IMR-90 (cell line): Measurements from ENCODE around the gene RPN1. TPM values are rescaled to one million over a fixed set of nuclear protein-coding genes. Genes with fewer than 3 reads are reported as not detected.
A peak's percentile ranks its signal among the peaks of the same experiment; 100 is the strongest.

ENCODE experiments used
- ATAC-seq: fragments of 200-7000 bp; cut with Tn5 transposase; 2 replicates; pipeline ENCODE4 v1.9.1; 2020; ENCODE audit warnings: low read depth, mild to moderate bottlenecking, moderate library complexity
- BruUV-seq: library from RNA; stranded (reverse); fragments of 400-500 nt; replicated peaks from 2 replicates; lab custom pipeline; 2021; lab: Mats Ljungman, UMichigan
- CTCF ChIA-PET: fragments of 300-600 bp; formaldehyde crosslinking; extraction: SDS; loops from one replicate; lab custom pipeline; 2021; ENCODE audit warnings: antibody characterized with exemption; lab: Yijun Ruan, JAX
- POLR2A ChIA-PET: fragments of 300-600 bp; sonication (Branson Sonifier 250); formaldehyde crosslinking; loops from one replicate; lab custom pipeline; 2022; ENCODE audit warnings: antibody characterized with exemption; ENCODE audit not compliant: unreplicated experiment; lab: Charles Lee
- DNase-seq: peaks from one replicate; pipeline ENCODE4 v3.0.0; 2013
- H2AFZ ChIP-seq: replicated peaks from 2 replicates; pipeline ENCODE3; 2013; ENCODE audit warnings: low read length, mild to moderate bottlenecking; ENCODE audit not compliant: poor library complexity
- H2AK5ac ChIP-seq: 2 replicates; pipeline ENCODE4 v1.6.1; 2013; ENCODE audit warnings: low read depth, low read length, inconsistent platforms
- H2AK9ac ChIP-seq: replicated peaks from 2 replicates; pipeline ENCODE3; 2013; ENCODE audit warnings: mild to moderate bottlenecking, low read depth, low read length, moderate library complexity; ENCODE audit not compliant: poor library complexity
- H2BK120ac ChIP-seq: 2 replicates; pipeline ENCODE4 v1.6.1; 2013; ENCODE audit warnings: low read depth, low read length, inconsistent platforms
- H2BK15ac ChIP-seq: 3 replicates; pipeline ENCODE4 v1.6.1; 2013; ENCODE audit warnings: low read depth, low read length, inconsistent platforms
- H2BK20ac ChIP-seq: 2 replicates; pipeline ENCODE4 v1.6.1; 2013; ENCODE audit warnings: low read depth, mild to moderate bottlenecking, inconsistent platforms, low read length, moderate library complexity
- H2BK5ac ChIP-seq: 2 replicates; pipeline ENCODE4 v1.6.1; 2013; ENCODE audit warnings: mild to moderate bottlenecking, low read depth, low read length, inconsistent platforms; ENCODE audit not compliant: poor library complexity, severe bottlenecking
- H3K14ac ChIP-seq: replicated peaks from 2 replicates; pipeline ENCODE4 v1.6.1; 2013; ENCODE audit warnings: low read depth, low read length, inconsistent platforms
- H3K18ac ChIP-seq: 2 replicates; pipeline ENCODE4 v1.6.1; 2013; ENCODE audit warnings: low read depth, low read length, control low read depth
- H3K23ac ChIP-seq: 2 replicates; pipeline ENCODE4 v1.6.1; 2013; ENCODE audit warnings: low read depth, low read length, inconsistent platforms
- H3K27ac ChIP-seq: 2 replicates; pipeline ENCODE4 v1.5.1; 2013; ENCODE audit warnings: mild to moderate bottlenecking, control low read depth, low read length; ENCODE audit not compliant: insufficient read depth
- H3K27me3 ChIP-seq: 2 replicates; pipeline ENCODE4 v1.6.1; 2013; ENCODE audit warnings: low read length; ENCODE audit not compliant: control insufficient read depth, insufficient read depth
- H3K36me3 ChIP-seq: 2 replicates; pipeline ENCODE4 v1.6.1; 2013; ENCODE audit warnings: low read length, mixed read lengths; ENCODE audit not compliant: control insufficient read depth, insufficient read depth
- H3K4ac ChIP-seq: 2 replicates; pipeline ENCODE4 v1.6.1; 2013; ENCODE audit warnings: low read depth, low read length, inconsistent platforms
- H3K4me1 ChIP-seq: 2 replicates; pipeline ENCODE4 v1.6.1; 2013; ENCODE audit warnings: low read length, mixed read lengths; ENCODE audit not compliant: control insufficient read depth, insufficient read depth
- H3K4me2 ChIP-seq: 2 replicates; pipeline ENCODE4 v1.6.1; 2013; ENCODE audit warnings: low read depth, mild to moderate bottlenecking, control low read depth, low read length, moderate library complexity
- H3K4me3 ChIP-seq: 2 replicates; pipeline ENCODE4 v1.5.1; 2013; ENCODE audit warnings: low read depth, mild to moderate bottlenecking, control low read depth, low read length, moderate library complexity; ENCODE audit not compliant: insufficient read depth
- H3K56ac ChIP-seq: 2 replicates; pipeline ENCODE4 v1.6.1; 2013; ENCODE audit warnings: low read length, inconsistent platforms; ENCODE audit not compliant: insufficient read depth; ENCODE audit errors: extremely low read depth
- H3K79me1 ChIP-seq, 2 experiments: 2 replicates each; pipeline ENCODE4 v1.6.1; 2013; ENCODE audit warnings: low read length in 2 of 2, inconsistent platforms in 1 of 2, low read depth in 1 of 2
- H3K9ac ChIP-seq: 2 replicates; pipeline ENCODE4 v1.6.1; 2013; ENCODE audit warnings: low read depth, low read length, control low read depth
- H3K9me1 ChIP-seq: 2 replicates; pipeline ENCODE4 v1.6.1; 2013; ENCODE audit warnings: low read length, inconsistent platforms; ENCODE audit not compliant: insufficient read depth
- H3K9me3 ChIP-seq: 2 replicates; pipeline ENCODE4 v1.6.1; 2013; ENCODE audit warnings: low read length; ENCODE audit not compliant: control insufficient read depth, insufficient read depth
- H4K20me1 ChIP-seq: 2 replicates; pipeline ENCODE4 v1.6.1; 2013; ENCODE audit warnings: low read length, inconsistent platforms; ENCODE audit not compliant: insufficient read depth
- H4K5ac ChIP-seq: 2 replicates; pipeline ENCODE4 v1.6.1; 2013; ENCODE audit warnings: mild to moderate bottlenecking, low read depth, low read length, control low read depth
- H4K8ac ChIP-seq, 2 experiments: 2 replicates each; pipeline ENCODE4 v1.6.1; 2013; ENCODE audit warnings: low read depth in 2 of 2, low read length in 2 of 2, control low read depth in 1 of 2, inconsistent platforms in 1 of 2
- H4K91ac ChIP-seq: 2 replicates; pipeline ENCODE4 v1.6.1; 2013; ENCODE audit warnings: low read depth, low read length, inconsistent platforms; ENCODE audit not compliant: insufficient read depth
- BHLHE40 ChIP-seq: fragments of 150-350 bp; IDR thresholded peaks from 2 replicates; pipeline ENCODE4 v1.6.1; 2016; ENCODE audit warnings: mild to moderate bottlenecking, low read depth, low read length
- CHD1 ChIP-seq: IDR thresholded peaks from 2 replicates; pipeline ENCODE4 v1.6.1; 2012; ENCODE audit warnings: low read depth, low read length, improper control_type of control experiment
- FOS ChIP-seq: fragments of 150-350 bp; IDR thresholded peaks from 2 replicates; pipeline ENCODE4 v1.6.1; 2016; ENCODE audit warnings: low read depth, low read length
- MAFK ChIP-seq: IDR thresholded peaks from 2 replicates; pipeline ENCODE4 v1.6.1; 2012; ENCODE audit warnings: low read depth, low read length, improper control_type of control experiment
- MAZ ChIP-seq: IDR thresholded peaks from 2 replicates; pipeline ENCODE4 v1.6.1; 2012; ENCODE audit warnings: low read depth, mild to moderate bottlenecking, low read length, improper control_type of control experiment, moderate library complexity, borderline replicate concordance
- MXI1 ChIP-seq: IDR thresholded peaks from 2 replicates; pipeline ENCODE4 v1.6.1; 2012; ENCODE audit warnings: low read depth, mild to moderate bottlenecking, low read length, moderate library complexity, borderline replicate concordance
- NFE2L2 ChIP-seq: fragments of 150-350 bp; IDR thresholded peaks from 2 replicates; pipeline ENCODE4 v1.6.1; 2016; ENCODE audit warnings: low read depth, mild to moderate bottlenecking, low read length
- POLR2A ChIP-seq: IDR thresholded peaks from 2 replicates; pipeline ENCODE4 v1.6.1; 2012; ENCODE audit warnings: mild to moderate bottlenecking, low read depth, low read length
- RAD21 ChIP-seq: IDR thresholded peaks from 2 replicates; pipeline ENCODE4 v1.6.1; 2012; ENCODE audit warnings: low read length, improper control_type of control experiment
- RCOR1 ChIP-seq: IDR thresholded peaks from 2 replicates; pipeline ENCODE4 v1.6.1; 2012; ENCODE audit warnings: mild to moderate bottlenecking, low read length, improper control_type of control experiment; ENCODE audit not compliant: insufficient replicate concordance
- RFX5 ChIP-seq: IDR thresholded peaks from 2 replicates; pipeline ENCODE4 v1.8.0; 2012; ENCODE audit warnings: low read depth, mild to moderate bottlenecking, low read length, moderate library complexity
- SMC3 ChIP-seq: fragments of 150-350 bp; IDR thresholded peaks from 2 replicates; pipeline ENCODE4 v1.6.1; 2016; ENCODE audit warnings: low read depth, mild to moderate bottlenecking, antibody characterized with exemption, low read length, moderate library complexity
- WGBS, 2 experiments: methylation state at CpG; one replicate each; pipeline versions ENCODE4 v1.1.5 to v1.1.7; 2013; ENCODE audit warnings: missing lambda C conversion rate in 2 of 2; ENCODE audit not compliant: insufficient read length in 1 of 2; ENCODE audit errors: extremely low coverage in 2 of 2; 5-methylcytosine and 5-hydroxymethylcytosine counted together
- dilution Hi-C: fragments of 300-500 bp; cut with HindIII; formaldehyde crosslinking; loops from one replicate; pipeline ENCODE4 v1.14.3; 2018; ENCODE audit warnings: low sequenced_read_pairs; ENCODE audit not compliant: unreplicated experiment
- in situ Hi-C: fragments of 300-500 bp; cut with MboI; formaldehyde crosslinking; loops from 3 replicates; pipeline ENCODE4 v1.14.3; 2019; ENCODE audit warnings: low sequenced_read_pairs, inconsistent platforms, mixed read lengths
- intact Hi-C: fragments of 100-400 bp; cut with micrococcal nuclease; formaldehyde crosslinking; loops from 2 replicates; pipeline ENCODE4 v1.10.0; 2022
- polyA plus RNA-seq, 3 experiments: library from polyadenylated mRNA; depleted of rRNA; stranded (reverse); fragments of >200 nt; gene quantifications; 2 replicates each; pipeline ENCODE4 v1.2.3, GENCODE V29; 2012; ENCODE audit warnings: low replicate concordance in 1 of 3
- total RNA-seq: library from RNA; depleted of rRNA; stranded (reverse); fragments of >200 nt; gene quantifications from 2 replicates; pipeline ENCODE4 v1.2.3, GENCODE V29; 2012
- TF ChIP-seq, protein P1 (sequence below): fragments of 150-350 bp; IDR thresholded peaks from 2 replicates; pipeline ENCODE4 v1.6.1; 2017; ENCODE audit warnings: mild to moderate bottlenecking, antibody characterized with exemption, low read length, low read depth
- TF ChIP-seq, protein P2 (sequence below): conservative IDR thresholded peaks from 2 replicates; pipeline ENCODE4 v1.5.1; 2012; ENCODE audit warnings: mild to moderate bottlenecking, low read depth, low read length, improper control_type of control experiment
- TF ChIP-seq, protein P3 (sequence below): fragments of 150-350 bp; IDR thresholded peaks from 2 replicates; pipeline ENCODE4 v1.6.1; 2016; ENCODE audit warnings: low read depth, mild to moderate bottlenecking, low read length, moderate library complexity, borderline replicate concordance

RPN1 gene
- total and polyA plus RNA-seq, 2 of the 4 experiments (the other 2 are of a cell fraction), result 252 to 736 TPM

DNA sequence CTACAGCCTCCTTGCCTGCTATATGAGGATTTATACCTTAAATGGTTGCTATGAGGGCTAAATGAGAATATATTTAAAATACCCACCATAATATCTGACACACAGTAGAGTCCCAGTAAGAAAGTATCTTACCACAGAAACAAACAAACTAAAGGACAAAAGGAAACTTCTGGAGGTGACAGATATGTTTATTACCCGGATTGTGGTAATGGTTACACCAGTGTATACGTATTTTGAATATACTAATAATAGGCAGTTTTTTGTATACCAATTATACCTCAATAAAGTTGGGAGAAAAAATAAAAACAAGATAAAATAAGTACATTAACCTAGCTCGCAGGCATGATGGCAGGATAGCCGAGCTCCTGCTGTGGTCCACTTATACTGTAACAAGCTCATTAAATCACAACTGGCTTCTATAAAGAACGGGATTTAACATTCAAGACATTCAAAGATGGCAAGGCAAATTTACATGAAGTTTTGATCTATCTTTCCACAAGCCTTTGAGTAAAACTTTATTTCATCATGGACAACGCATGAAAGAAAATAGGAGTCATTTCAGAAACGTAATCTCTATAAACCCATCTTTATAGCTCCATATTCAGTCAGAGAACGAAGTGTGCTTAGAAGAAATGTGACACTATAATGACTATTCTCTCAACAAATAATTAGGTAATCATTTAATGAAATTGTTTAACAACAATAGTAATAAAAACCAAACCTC, 1.5 kb downstream of the RPN1 start:
- H3K27me3 ChIP-seq, result no peaks in the 10 kb centered on the region
- H4K20me1 ChIP-seq, result peaks cover 51% of the 10 kb centered on the region
- no peak overlapping the region for H2BK15ac ChIP-seq
- dilution Hi-C loops (no loop called here), in situ Hi-C loops (no loop called here), intact Hi-C loops (no loop called here)
- no peak overlapping the region for H2BK120ac ChIP-seq
- no peak overlapping the region for H2AK9ac ChIP-seq
- DNase-seq (no peak), ATAC-seq (no peak)
- peak overlapping the region; percentile 98 for H3K4me3 ChIP-seq
- TSS peak; percentile 34 for BruUV-seq
- peak overlapping the region; percentile 36 for H2BK5ac ChIP-seq
- H4K5ac ChIP-seq, result no peak overlapping the region
- no peaks in the 10 kb centered on the region; the same call in 1 of the 2 replicates for H3K9me1 ChIP-seq
- no peaks in the 10 kb centered on the region for H3K4me1 ChIP-seq
- H2AK5ac ChIP-seq, result no peak overlapping the region
- peak overlapping the region; percentile 99 for H3K4me2 ChIP-seq
- H3K9me3 ChIP-seq, result no peaks in the 10 kb centered on the region
- peak overlapping the region; percentile 98; the same call in 1 of the 2 replicates for H3K9ac ChIP-seq
- H2AFZ ChIP-seq, result no peak overlapping the region
- ChIA-PET CTCF (interaction anchor here (1.0 to 1.5 kb wide), 2 partner anchors 31 kb away, joined by 5 read pairs; no protein-coding TSS in a partner anchor), POLR2A (interaction anchor here (0.5 kb wide), 1 partner anchor 231 kb away, joined by 3 read pairs; no protein-coding TSS in a partner anchor)
- no peak overlapping the region for H3K18ac ChIP-seq
- peak overlapping the region; percentile 83; the same call in 1 of the 2 replicates for H3K23ac ChIP-seq
- 20% methylated on average over 1 of the region's 8 CpGs; no CpG with 5 or more reads in 1 of the 2 experiments for WGBS, 2 experiments
- no peak overlapping the region for H3K56ac ChIP-seq
- H4K8ac ChIP-seq, result no peak overlapping the region
- no peak overlapping the region for H3K27ac ChIP-seq
- H4K91ac ChIP-seq, result no peak overlapping the region
- H3K14ac ChIP-seq, result no peak overlapping the region
- H3K36me3 ChIP-seq, result peaks cover 7% of the 10 kb centered on the region
- peaks cover 5 to 14% of the 10 kb centered on the region in 2 experiments; a peak in 3 of 4 replicates for H3K79me1 ChIP-seq
- no peak overlapping the region for H3K4ac ChIP-seq
- H2BK20ac ChIP-seq, result no peak overlapping the region
- TF ChIP-seq SMC3, result no peak
- TF ChIP-seq NFE2L2, result no peak
- no peak for TF ChIP-seq POLR2A
- no peak for TF ChIP-seq RCOR1
- no peak for TF ChIP-seq MAZ
- TF ChIP-seq RAD21, result no peak
- TF ChIP-seq, protein P1, sequence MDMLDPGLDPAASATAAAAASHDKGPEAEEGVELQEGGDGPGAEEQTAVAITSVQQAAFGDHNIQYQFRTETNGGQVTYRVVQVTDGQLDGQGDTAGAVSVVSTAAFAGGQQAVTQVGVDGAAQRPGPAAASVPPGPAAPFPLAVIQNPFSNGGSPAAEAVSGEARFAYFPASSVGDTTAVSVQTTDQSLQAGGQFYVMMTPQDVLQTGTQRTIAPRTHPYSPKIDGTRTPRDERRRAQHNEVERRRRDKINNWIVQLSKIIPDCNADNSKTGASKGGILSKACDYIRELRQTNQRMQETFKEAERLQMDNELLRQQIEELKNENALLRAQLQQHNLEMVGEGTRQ, result no peak
- no peak for TF ChIP-seq RFX5
- TF ChIP-seq, protein P2, sequence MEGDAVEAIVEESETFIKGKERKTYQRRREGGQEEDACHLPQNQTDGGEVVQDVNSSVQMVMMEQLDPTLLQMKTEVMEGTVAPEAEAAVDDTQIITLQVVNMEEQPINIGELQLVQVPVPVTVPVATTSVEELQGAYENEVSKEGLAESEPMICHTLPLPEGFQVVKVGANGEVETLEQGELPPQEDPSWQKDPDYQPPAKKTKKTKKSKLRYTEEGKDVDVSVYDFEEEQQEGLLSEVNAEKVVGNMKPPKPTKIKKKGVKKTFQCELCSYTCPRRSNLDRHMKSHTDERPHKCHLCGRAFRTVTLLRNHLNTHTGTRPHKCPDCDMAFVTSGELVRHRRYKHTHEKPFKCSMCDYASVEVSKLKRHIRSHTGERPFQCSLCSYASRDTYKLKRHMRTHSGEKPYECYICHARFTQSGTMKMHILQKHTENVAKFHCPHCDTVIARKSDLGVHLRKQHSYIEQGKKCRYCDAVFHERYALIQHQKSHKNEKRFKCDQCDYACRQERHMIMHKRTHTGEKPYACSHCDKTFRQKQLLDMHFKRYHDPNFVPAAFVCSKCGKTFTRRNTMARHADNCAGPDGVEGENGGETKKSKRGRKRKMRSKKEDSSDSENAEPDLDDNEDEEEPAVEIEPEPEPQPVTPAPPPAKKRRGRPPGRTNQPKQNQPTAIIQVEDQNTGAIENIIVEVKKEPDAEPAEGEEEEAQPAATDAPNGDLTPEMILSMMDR, result no peak
- no peak for TF ChIP-seq BHLHE40
- no peak for TF ChIP-seq MAFK
- no peak for TF ChIP-seq CHD1
- TF ChIP-seq FOS, result no peak
- TF ChIP-seq, protein P3, sequence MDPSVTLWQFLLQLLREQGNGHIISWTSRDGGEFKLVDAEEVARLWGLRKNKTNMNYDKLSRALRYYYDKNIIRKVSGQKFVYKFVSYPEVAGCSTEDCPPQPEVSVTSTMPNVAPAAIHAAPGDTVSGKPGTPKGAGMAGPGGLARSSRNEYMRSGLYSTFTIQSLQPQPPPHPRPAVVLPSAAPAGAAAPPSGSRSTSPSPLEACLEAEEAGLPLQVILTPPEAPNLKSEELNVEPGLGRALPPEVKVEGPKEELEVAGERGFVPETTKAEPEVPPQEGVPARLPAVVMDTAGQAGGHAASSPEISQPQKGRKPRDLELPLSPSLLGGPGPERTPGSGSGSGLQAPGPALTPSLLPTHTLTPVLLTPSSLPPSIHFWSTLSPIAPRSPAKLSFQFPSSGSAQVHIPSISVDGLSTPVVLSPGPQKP, result no peak
- no peak for TF ChIP-seq MXI1
